NCI-H187 (cell line): ENCODE measurements around the gene DLX2.
"Not testable (repeated sequence)": the region's sequence is repeated elsewhere in the genome, so short reads cannot be mapped to it uniquely, and the experiment has no call there.

ENCODE experiments used
- DNase-seq, 2 experiments: peaks; one replicate each; lab custom pipeline; 2025; lab: John Stamatoyannopoulos, UW

DLX2 gene

GRCh38 chr2:172083628-172084394 lies 18.9 kb downstream of the DLX2 start:
- no peak for DNase-seq

- no peak for DNase-seq
Observed at GRCh38 chr2:172082944-172083627, 19.6 kb downstream of the DLX2 start.

GRCh38 chr2:172082105-172082943 lies 20.4 kb downstream of the DLX2 start:
- DNase-seq, result no peak

GRCh38 chr2:172081221-172082022 lies 21.3 kb downstream of the DLX2 start:
- no peak for DNase-seq

GRCh38 chr2:172080641-172081220 lies 22.0 kb downstream of the DLX2 start:
- DNase-seq, result no peak

- no peak for DNase-seq
Observed at GRCh38 chr2:172079838-172080640, 22.7 kb downstream of the DLX2 start.

GRCh38 chr2:172079416-172079815 lies 23.3 kb downstream of the DLX2 start:
- no peak for DNase-seq

GRCh38 chr2:172074254-172074653 lies 28.4 kb downstream of the DLX2 start:
- no peak for DNase-seq

GRCh38 chr2:172073518-172073917 lies 29.2 kb downstream of the DLX2 start:
- no peak for DNase-seq

GRCh38 chr2:172072706-172073105 lies 30.0 kb downstream of the DLX2 start:
- no peak for DNase-seq

- DNase-seq, result no peak
Observed at GRCh38 chr2:172072303-172072702, 30.4 kb downstream of the DLX2 start.

- DNase-seq, result no peak
Observed at GRCh38 chr2:172070936-172071335, 31.8 kb downstream of the DLX2 start.

GRCh38 chr2:172067905-172068304 lies 34.8 kb downstream of the DLX2 start:
- DNase-seq, result not testable (repeated sequence)

GRCh38 chr2:172066394-172066886 lies 36.3 kb downstream of the DLX2 start:
- DNase-seq, result no peak

- no peak for DNase-seq
Observed at GRCh38 chr2:172065111-172065510, 37.6 kb downstream of the DLX2 start.

GRCh38 chr2:172063446-172063845 lies 39.3 kb downstream of the DLX2 start:
- DNase-seq, result no peak

GRCh38 chr2:172062402-172063004 lies 40.2 kb downstream of the DLX2 start:
- DNase-seq, result no peak

- not testable (repeated sequence) for DNase-seq
Observed at GRCh38 chr2:172060118-172060517, 42.6 kb downstream of the DLX2 start.

- no peak for DNase-seq
Observed at GRCh38 chr2:172058660-172059059, 44.0 kb downstream of the DLX2 start.

GRCh38 chr2:172056293-172056692 lies 46.4 kb downstream of the DLX2 start:
- DNase-seq, result no peak
